ENCODE data around the gene HIVEP2. TPM values are rescaled to one million over a fixed set of nuclear protein-coding genes. Genes with fewer than 3 reads are reported as not detected.

The HIVEP2 gene
- total and polyA plus RNA-seq, 2 donors (not counting 3 experiments of a cell fraction or from before 2014, with no cell fraction given), result 1.3 to 4.7 TPM

DNA sequence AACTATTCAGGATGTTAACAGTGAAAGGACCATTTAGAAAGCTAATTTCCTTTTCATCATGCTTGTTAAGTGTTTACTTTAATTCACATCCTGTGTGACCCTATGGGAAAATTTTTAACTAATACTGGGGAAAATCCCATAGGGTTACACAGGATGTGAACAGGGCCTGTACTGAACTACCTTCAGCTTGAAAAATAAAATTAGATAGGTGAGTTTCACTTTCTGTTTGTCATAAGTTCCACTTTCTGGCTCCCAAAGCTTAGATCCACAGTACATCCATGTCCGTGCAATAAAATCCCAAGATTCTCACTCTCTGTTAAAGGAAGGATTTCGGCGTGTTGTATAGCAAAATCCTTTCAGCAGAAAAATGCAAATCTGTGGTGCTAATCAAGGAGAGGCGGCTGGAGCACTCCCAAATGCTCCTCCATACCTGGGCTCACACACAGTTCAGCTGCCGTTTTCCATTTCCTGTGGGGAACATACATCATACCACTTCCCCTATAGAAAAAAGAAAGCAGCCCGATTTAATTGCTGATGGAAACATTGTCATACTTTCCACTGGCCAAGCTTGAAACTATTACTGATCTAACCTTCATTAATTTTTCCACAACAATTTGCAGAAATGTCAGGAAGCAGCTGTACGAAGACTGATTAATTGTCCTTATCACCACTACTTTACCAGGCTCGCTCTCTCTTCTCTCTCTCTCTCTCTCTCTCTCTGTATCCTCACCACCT, 125.2 kb downstream of the HIVEP2 start:
- dilution Hi-C loops (cut with MboI; ENCODE audit: extremely low pct_ligation_motif_present, low sequenced_read_pairs) (no loop called here), intact Hi-C loops (cut with micrococcal nuclease) (loop anchor here (1.0 kb wide), 7 partner anchors 27 to 127 kb away; no protein-coding TSS in a partner anchor)
- H3K4me3 ChIP-seq (replicated peaks in 1 of 3; ENCODE audit: insufficient read depth in 1 of 3, low read depth in 1 of 3, low read length in 3 of 3), result peak overlapping the region; percentile 16 to 71 (median 27)
- no peaks in the 10 kb centered on the region for H3K36me3 ChIP-seq (ENCODE audit: control insufficient read depth in 2 of 2, extremely low read depth in 1 of 2, insufficient read depth in 2 of 2, low read length in 2 of 2)
- DNase-seq (ENCODE audit: low read depth, low spot score), result peak; percentile 95
- no peaks in the 10 kb centered on the region for H3K79me2 ChIP-seq (ENCODE audit: control insufficient read depth, insufficient read depth, low read length)
- H2AFZ ChIP-seq (ENCODE audit: low read depth, low read length), result peak overlapping the region; percentile 40
- POLR2A ChIA-PET, result interaction anchor here (0.7 to 0.9 kb wide), 2 partner anchors 27 to 70 kb away, joined by 3 to 4 read pairs; no protein-coding TSS in a partner anchor
- no peaks in the 10 kb centered on the region for H3K9me1 ChIP-seq (replicated peaks; ENCODE audit: control insufficient read depth, extremely low read depth, insufficient read depth, low read length)
- H3K27ac ChIP-seq (ENCODE audit: insufficient read depth, low read depth, low read length), result peak overlapping the region; percentile 93
- peaks cover 16% of the 10 kb centered on the region for H3K4me1 ChIP-seq (ENCODE audit: control insufficient read depth, extremely low read depth, insufficient read depth, low read length)
- no peak for TF ChIP-seq EZH2 (IDR thresholded peaks at IDR 0.05; ENCODE audit: borderline replicate concordance, low read depth, low read length, severe bottlenecking)
- no peak for TF ChIP-seq POLR2A (IDR thresholded peaks at IDR 0.05; ENCODE audit: low read depth, low read length)
- TF ChIP-seq, protein P1, sequence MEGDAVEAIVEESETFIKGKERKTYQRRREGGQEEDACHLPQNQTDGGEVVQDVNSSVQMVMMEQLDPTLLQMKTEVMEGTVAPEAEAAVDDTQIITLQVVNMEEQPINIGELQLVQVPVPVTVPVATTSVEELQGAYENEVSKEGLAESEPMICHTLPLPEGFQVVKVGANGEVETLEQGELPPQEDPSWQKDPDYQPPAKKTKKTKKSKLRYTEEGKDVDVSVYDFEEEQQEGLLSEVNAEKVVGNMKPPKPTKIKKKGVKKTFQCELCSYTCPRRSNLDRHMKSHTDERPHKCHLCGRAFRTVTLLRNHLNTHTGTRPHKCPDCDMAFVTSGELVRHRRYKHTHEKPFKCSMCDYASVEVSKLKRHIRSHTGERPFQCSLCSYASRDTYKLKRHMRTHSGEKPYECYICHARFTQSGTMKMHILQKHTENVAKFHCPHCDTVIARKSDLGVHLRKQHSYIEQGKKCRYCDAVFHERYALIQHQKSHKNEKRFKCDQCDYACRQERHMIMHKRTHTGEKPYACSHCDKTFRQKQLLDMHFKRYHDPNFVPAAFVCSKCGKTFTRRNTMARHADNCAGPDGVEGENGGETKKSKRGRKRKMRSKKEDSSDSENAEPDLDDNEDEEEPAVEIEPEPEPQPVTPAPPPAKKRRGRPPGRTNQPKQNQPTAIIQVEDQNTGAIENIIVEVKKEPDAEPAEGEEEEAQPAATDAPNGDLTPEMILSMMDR (IDR thresholded peaks at IDR 0.05; ENCODE audit: extremely low read depth in 1 of 2, insufficient read depth in 1 of 2, low read depth in 1 of 2, low read length in 2 of 2), result no peak
- TF ChIP-seq POLR2AphosphoS5 (IDR thresholded peaks at IDR 0.05; ENCODE audit: insufficient read depth, low read depth, low read length), result no peak
- TF ChIP-seq, protein P2, sequence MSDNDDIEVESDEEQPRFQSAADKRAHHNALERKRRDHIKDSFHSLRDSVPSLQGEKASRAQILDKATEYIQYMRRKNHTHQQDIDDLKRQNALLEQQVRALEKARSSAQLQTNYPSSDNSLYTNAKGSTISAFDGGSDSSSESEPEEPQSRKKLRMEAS (IDR thresholded peaks at IDR 0.05; ENCODE audit: insufficient read depth, insufficient read length), result no peak
- TF ChIP-seq FOS (IDR thresholded peaks at IDR 0.05; ENCODE audit: borderline replicate concordance, insufficient read depth, low read length), result no peak
- TF ChIP-seq GATA2 (IDR thresholded peaks at IDR 0.05; ENCODE audit: insufficient read depth, insufficient read length, low read depth, low read length), result peak; percentile 82
- TF ChIP-seq MYC (IDR thresholded peaks at IDR 0.05; ENCODE audit: low read depth, low read length), result no peak
- peak; percentile 82 for TF ChIP-seq JUN (IDR thresholded peaks at IDR 0.05; ENCODE audit: borderline replicate concordance, insufficient read depth, insufficient read length, low read depth)
- H3K9me3 ChIP-seq (replicated peaks; ENCODE audit: control insufficient read depth, insufficient read depth, low read length), result no peaks in the 10 kb centered on the region
- no peaks in the 10 kb centered on the region for H3K27me3 ChIP-seq (ENCODE audit: control insufficient read depth in 2 of 2, insufficient read depth in 2 of 2, low read length in 2 of 2)
- CTCF ChIA-PET, result interaction anchor here (0.6 to 2.4 kb wide), 21 partner anchors 8 to 607 kb away, joined by 3 to 12 read pairs (median 4); no protein-coding TSS in a partner anchor
- peak; percentile 76 for FAIRE-seq
- no peaks in the 10 kb centered on the region for H4K20me1 ChIP-seq (replicated peaks; ENCODE audit: control insufficient read depth, extremely low read depth, insufficient read depth, low read length)
- peak overlapping the region; percentile 76 for H3K4me2 ChIP-seq (ENCODE audit: insufficient read depth, low read length)
- TSS peak; percentile 85 for BruUV-seq (replicated peaks)
- peak overlapping the region; percentile 77 for H3K9ac ChIP-seq (replicated peaks; ENCODE audit: extremely low read depth, insufficient read depth, low read length)
